Caco-2 (cell line): ENCODE measurements around the gene ZNF710. TPM values are rescaled to one million over a fixed set of nuclear protein-coding genes. Genes with fewer than 3 reads are reported as not detected.
A peak's percentile ranks its signal among the peaks of the same experiment; 100 is the strongest.

Experiments
- BruUV-seq: library from RNA; stranded (reverse); fragments of 400-500 nt; replicated peaks from 2 replicates; lab custom pipeline; 2021; lab: Mats Ljungman, UMichigan
- CTCF ChIA-PET: fragments of 300-600 bp; sonication (Branson Sonifier 250); formaldehyde crosslinking; loops from one replicate; lab custom pipeline; 2022; ENCODE audit warnings: antibody characterized with exemption; lab: Charles Lee
- POLR2A ChIA-PET: fragments of 300-600 bp; sonication (Branson Sonifier 250); formaldehyde crosslinking; loops from one replicate; lab custom pipeline; 2022; ENCODE audit warnings: antibody characterized with exemption; lab: Charles Lee
- DNase-seq, 2 experiments: peaks; one replicate each; pipeline versions ENCODE4 v3.0.0 to v3.0.0-alpha.2; 2020 to 2022
- H3K27me3 ChIP-seq: replicated peaks from 2 replicates; pipeline ENCODE4 v1.6.0; 2011; ENCODE audit warnings: low read length; ENCODE audit not compliant: control insufficient read depth, insufficient read depth
- H3K36me3 ChIP-seq: 2 replicates; pipeline ENCODE4 v1.5.1; 2011; ENCODE audit warnings: low read length; ENCODE audit not compliant: control insufficient read depth, insufficient read depth
- H3K4me1 ChIP-seq: fragments of 250-450 bp; sonication (Bioruptor Pico); 2 replicates; pipeline ENCODE4 v1.5.1; 2020; ENCODE audit warnings: mild to moderate bottlenecking
- H3K4me3 ChIP-seq: 2 replicates; pipeline ENCODE4 v1.5.1; 2011; ENCODE audit warnings: low read depth, mild to moderate bottlenecking, control low read depth, low read length
- H3K9me3 ChIP-seq: fragments of 250-450 bp; sonication (Bioruptor Pico); 2 replicates; pipeline ENCODE4 v1.5.1; 2020; ENCODE audit warnings: mild to moderate bottlenecking, moderate library complexity
- H3K27ac Mint-ChIP-seq: one replicate; pipeline ENCODE4 v1.8.0; 2022; ENCODE audit warnings: mixed read lengths; ENCODE audit not compliant: unreplicated experiment
- H3K27me3 Mint-ChIP-seq: one replicate; pipeline ENCODE4 v1.8.0; 2022; ENCODE audit warnings: mixed read lengths; ENCODE audit not compliant: insufficient read depth, unreplicated experiment
- H3K36me3 Mint-ChIP-seq: one replicate; pipeline ENCODE4 v1.8.0; 2022; ENCODE audit warnings: mild to moderate bottlenecking, mixed read lengths; ENCODE audit not compliant: insufficient read depth, unreplicated experiment
- H3K4me1 Mint-ChIP-seq: one replicate; pipeline ENCODE4 v1.8.0; 2022; ENCODE audit warnings: low read depth, mixed read lengths; ENCODE audit not compliant: unreplicated experiment
- H3K4me3 Mint-ChIP-seq: one replicate; pipeline ENCODE4 v1.8.0; 2022; ENCODE audit warnings: mild to moderate bottlenecking, moderate library complexity, mixed read lengths; ENCODE audit not compliant: unreplicated experiment
- H3K9me3 Mint-ChIP-seq: one replicate; pipeline ENCODE4 v1.8.0; 2022; ENCODE audit warnings: mixed read lengths; ENCODE audit not compliant: unreplicated experiment
- CTCF ChIP-seq, 2 experiments: fragments of 200-600 bp in 1 of 2; IDR thresholded peaks; 1 replicate in 1 of 2; 2 replicates in 1 of 2; pipeline versions ENCODE4 v1.5.1 to v1.8.0; 2011 to 2022; ENCODE audit warnings: antibody characterized with exemption in 1 of 2, control low read depth in 1 of 2, inconsistent platforms in 1 of 2, low read depth in 1 of 2, low read length in 1 of 2, mild to moderate bottlenecking in 1 of 2, moderate library complexity in 1 of 2; ENCODE audit not compliant: insufficient read depth in 1 of 2, severe bottlenecking in 1 of 2, unreplicated experiment in 1 of 2
- intact Hi-C: fragments of 100-400 bp; cut with micrococcal nuclease; formaldehyde crosslinking; loops from one replicate; pipeline ENCODE4 v1.10.0; 2022; ENCODE audit not compliant: unreplicated experiment
- total RNA-seq: library from RNA; stranded (reverse); gene quantifications from 2 replicates; pipeline ENCODE4 v1.2.3, GENCODE V29; 2022

Gene ZNF710
- total RNA-seq, 1 experiment from 2014 or later: 21.4 TPM

DNA sequence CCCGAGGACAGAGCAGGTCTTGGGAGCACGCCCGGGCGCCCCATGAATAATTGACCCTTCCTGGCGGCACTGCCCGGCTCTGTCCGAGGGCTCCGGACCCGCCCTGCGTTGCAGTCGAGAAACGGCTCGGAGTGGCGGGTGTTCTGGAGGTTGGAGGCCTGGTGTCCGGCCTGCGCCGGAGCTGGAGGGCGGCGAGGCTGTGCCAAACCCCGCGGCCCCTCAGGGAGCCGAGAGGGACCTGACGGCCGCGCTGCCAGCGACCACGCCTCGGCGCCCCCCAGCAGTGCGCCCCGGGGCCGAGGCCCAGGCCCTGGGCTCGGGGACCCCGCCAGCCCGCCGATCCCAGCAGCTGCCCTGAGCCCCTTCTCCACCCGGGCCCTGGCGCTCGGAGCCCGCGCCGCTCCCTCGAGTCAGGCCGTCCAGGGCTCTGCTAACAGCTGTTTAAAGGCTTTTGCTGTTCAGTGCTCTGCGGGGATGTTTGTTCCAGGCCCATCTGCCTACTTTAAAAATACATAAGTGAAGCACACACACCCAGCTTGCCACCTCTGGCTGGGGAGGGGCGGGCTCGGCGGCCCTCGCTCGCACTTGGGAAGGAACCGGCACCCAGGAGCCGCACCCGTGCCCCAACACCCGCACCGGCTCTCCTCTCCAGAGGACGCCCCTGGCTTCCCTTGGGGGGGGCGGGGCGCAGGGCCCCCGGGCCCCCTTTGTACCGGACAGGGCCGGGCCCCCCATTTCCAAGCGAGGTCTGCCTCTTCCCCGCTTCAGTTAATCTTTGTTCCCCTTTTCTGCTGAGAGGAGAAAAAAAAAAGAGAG, 730 bp upstream of the ZNF710 start:
- Histone ChIP-seq H3K4me1 (peaks cover 64% of the 10 kb centered on the region), H3K36me3 (no peaks in the 10 kb centered on the region), H3K27me3 (no peaks in the 10 kb centered on the region), H3K4me3 (peak overlapping the region; percentile 65), H3K9me3 (no peaks in the 10 kb centered on the region)
- BruUV-seq: TSS peak; percentile 56
- ChIA-PET CTCF (interaction anchor here (0.6 kb wide), 1 partner anchor 138 kb away, joined by 3 read pairs; no protein-coding TSS in a partner anchor), POLR2A (interaction anchor here (0.5 to 0.6 kb wide), 2 partner anchors 14 to 425 kb away, joined by 5 to 6 read pairs; partner anchors contain the start of gene TICRR)
- Mint-ChIP-seq H3K27me3 (no peaks in the 10 kb centered on the region), H3K4me3 (peak overlapping the region; percentile 86), H3K9me3 (no peaks in the 10 kb centered on the region), H3K27ac (peak overlapping the region; percentile 88), H3K36me3 (peaks cover 15% of the 10 kb centered on the region), H3K4me1 (peaks cover 34% of the 10 kb centered on the region)
- intact Hi-C loops: loop anchor here (5.0 kb wide), 1 partner anchor 77 kb away; no protein-coding TSS in a partner anchor
- DNase-seq: no peak
- TF ChIP-seq CTCF (IDR thresholded peaks at IDR 0.05; ENCODE audit: insufficient read depth in 1 of 2, low read depth in 1 of 2, low read length in 1 of 2, severe bottlenecking in 1 of 2, unreplicated experiment in 1 of 2): no peak

DNA sequence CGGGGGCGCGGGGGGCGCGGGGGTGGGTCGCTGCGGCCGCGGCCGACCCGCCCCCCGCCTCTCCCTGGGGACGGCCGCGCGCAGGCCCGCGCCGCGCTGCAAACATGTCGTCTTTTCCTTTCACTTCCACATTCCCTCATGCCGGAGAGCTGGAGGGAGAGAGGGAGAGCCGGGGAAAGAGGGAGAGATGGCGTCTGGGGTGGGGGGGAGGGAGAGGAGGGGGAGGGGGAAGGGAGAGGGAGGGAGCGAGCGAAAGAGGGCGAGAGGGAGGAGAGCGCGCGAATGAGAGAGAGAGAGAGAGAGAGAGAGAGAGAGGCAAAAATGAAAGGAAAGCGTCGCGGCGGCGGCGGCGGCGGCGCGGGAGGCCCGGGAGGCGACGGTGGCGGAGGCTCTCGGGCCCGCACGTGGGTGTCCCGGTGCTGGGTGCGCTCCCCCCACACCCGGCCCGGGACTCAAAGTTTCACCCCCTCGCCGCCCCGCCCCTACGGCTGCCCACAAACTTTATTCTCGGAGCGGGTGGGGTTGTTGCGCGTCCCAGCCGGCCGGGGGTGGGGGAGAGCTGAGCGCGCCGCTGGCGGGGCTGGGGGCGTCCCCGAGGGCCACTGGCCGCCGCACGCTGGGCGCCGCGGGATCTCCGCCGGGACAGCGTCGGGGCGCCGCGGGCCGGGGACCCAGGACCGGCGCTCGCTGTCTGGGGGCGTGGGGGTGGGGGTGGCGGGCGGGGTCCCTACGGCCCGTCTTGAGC, 731 bp downstream of the ZNF710 start:
- H3K4me3 ChIP-seq: peak overlapping the region; percentile 65
- no peaks in the 10 kb centered on the region for H3K36me3 ChIP-seq
- H3K36me3 Mint-ChIP-seq: peaks cover 15% of the 10 kb centered on the region
- POLR2A ChIA-PET: interaction anchor here (0.6 to 1.0 kb wide), 3 partner anchors 75 to 247 kb away, joined by 3 to 4 read pairs (median 3); no protein-coding TSS in a partner anchor
- no TSS peak for BruUV-seq
- H3K9me3 Mint-ChIP-seq: no peaks in the 10 kb centered on the region
- no peaks in the 10 kb centered on the region for H3K27me3 ChIP-seq
- CTCF ChIA-PET: no interaction called here
- intact Hi-C loops: loop anchor here (5.0 kb wide), 1 partner anchor 75 kb away; no protein-coding TSS in a partner anchor
- H3K4me3 Mint-ChIP-seq: peak overlapping the region; percentile 86
- no peaks in the 10 kb centered on the region for H3K27me3 Mint-ChIP-seq
- H3K9me3 ChIP-seq: no peaks in the 10 kb centered on the region
- H3K27ac Mint-ChIP-seq: peak overlapping the region; percentile 88
- H3K4me1 ChIP-seq: peaks cover 64% of the 10 kb centered on the region
- no peak for TF ChIP-seq CTCF (IDR thresholded peaks at IDR 0.05; ENCODE audit: insufficient read depth in 1 of 2, low read depth in 1 of 2, low read length in 1 of 2, severe bottlenecking in 1 of 2, unreplicated experiment in 1 of 2)
- peaks cover 42% of the 10 kb centered on the region for H3K4me1 Mint-ChIP-seq
- peak; percentile 53 to 71 for DNase-seq

- peak overlapping the region; percentile 65 for H3K4me3 ChIP-seq
- TF ChIP-seq CTCF (IDR thresholded peaks at IDR 0.05; ENCODE audit: insufficient read depth in 1 of 2, low read depth in 1 of 2, low read length in 1 of 2, severe bottlenecking in 1 of 2, unreplicated experiment in 1 of 2): no peak
- no TSS peak for BruUV-seq
- CTCF ChIA-PET: no interaction called here
- intact Hi-C loops: loop anchor here (5.0 kb wide), 1 partner anchor 75 kb away; no protein-coding TSS in a partner anchor
- H3K9me3 Mint-ChIP-seq: no peaks in the 10 kb centered on the region
- peaks cover 62% of the 10 kb centered on the region for H3K4me1 ChIP-seq
- H3K27me3 Mint-ChIP-seq: no peaks in the 10 kb centered on the region
- H3K4me3 Mint-ChIP-seq: peak overlapping the region; percentile 86
- peak overlapping the region; percentile 88 for H3K27ac Mint-ChIP-seq
- H3K27me3 ChIP-seq: no peaks in the 10 kb centered on the region
- H3K9me3 ChIP-seq: no peaks in the 10 kb centered on the region
- H3K36me3 ChIP-seq: no peaks in the 10 kb centered on the region
- H3K36me3 Mint-ChIP-seq: peaks cover 15% of the 10 kb centered on the region
- peaks cover 42% of the 10 kb centered on the region for H3K4me1 Mint-ChIP-seq
- peak in 1 of 2 experiments; percentile 46 for DNase-seq
- POLR2A ChIA-PET: interaction anchor here (0.7 to 1.0 kb wide), 2 partner anchors 108 to 247 kb away, joined by 3 read pairs; no protein-coding TSS in a partner anchor
Measured at GRCh38 chr15:90002428-90002844, 1.3 kb downstream of the ZNF710 start.
